ENCODE measurements around the gene CCDC134.

The CCDC134 gene

GRCh38 chr22:41800348-41801146, at the start of gene CCDC134:
Gene CCDC134 (plus strand): TSS chr22:41800679. CDS start chr22:41808891, 8,212 bp downstream.
- peak; percentile 66 for DNase-seq (ENCODE audit: low read depth in 2 of 2)

DNA sequence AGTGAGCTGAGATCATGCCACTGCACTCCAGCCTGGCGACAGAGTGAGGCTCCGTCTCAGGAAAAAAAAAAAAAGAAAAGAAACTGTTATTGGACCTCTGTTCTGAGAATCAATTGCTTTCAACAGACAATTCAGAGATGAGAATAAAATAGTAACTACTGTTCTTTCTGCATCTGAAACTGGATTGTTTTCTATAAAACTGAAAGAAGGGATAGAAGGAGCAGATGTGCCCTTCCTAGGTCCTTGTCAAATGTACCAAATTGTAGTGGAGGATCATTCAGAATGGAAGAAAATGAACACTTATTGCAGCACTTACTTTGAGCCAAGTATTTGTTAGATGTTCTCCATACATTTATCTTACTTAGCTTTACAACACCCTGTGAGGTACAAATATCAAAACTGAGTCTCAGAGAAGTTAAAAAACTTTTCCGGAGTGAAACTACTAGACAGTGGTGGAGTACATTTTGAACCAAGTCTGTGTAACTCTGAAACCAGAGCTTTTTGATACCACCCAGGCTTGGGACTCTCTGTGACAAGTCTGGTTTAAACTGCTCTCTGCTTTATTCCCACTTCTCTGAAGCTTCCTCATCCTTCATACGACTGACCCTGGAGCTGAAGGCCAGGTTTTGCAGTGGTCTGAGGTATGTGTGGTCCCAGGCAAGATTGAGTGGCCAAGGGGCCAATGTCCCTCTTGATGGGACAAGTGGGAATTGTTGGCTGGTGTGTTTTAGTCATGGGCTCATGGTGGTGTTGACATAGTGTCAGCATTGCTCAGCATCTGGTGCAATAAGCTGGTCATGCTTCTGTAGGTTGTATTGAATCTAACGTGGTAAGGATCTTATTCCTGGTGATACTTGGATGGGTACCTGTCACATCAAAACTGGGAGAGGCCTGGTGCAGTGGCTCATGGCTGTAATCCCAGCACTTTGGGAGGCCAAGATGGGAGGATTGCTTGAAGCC, 48.2 kb upstream of the CCDC134 start:
- DNase-seq (ENCODE audit: low read depth in 2 of 2) = no peak

DNA sequence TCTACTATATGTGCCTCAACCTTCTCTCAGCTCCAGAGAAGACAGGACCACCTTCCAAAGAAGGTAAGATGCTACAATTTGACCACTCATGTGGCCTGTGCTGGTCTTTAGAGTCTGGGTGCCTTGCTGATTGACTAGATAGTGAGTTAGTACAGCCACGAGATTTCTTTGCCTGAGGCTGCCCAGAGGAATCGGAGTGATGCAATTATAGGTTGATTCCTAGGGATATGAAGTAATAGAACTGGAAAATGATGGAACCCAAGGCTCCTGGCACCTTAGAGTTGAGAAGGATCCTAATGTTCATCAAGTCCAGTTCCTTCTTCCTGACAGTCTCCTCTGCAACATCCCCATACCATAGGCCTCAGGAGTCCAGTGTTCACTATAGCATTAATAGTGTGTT, 46.5 kb upstream of the CCDC134 start:
- DNase-seq (ENCODE audit: low read depth in 2 of 2) = no peak

DNA sequence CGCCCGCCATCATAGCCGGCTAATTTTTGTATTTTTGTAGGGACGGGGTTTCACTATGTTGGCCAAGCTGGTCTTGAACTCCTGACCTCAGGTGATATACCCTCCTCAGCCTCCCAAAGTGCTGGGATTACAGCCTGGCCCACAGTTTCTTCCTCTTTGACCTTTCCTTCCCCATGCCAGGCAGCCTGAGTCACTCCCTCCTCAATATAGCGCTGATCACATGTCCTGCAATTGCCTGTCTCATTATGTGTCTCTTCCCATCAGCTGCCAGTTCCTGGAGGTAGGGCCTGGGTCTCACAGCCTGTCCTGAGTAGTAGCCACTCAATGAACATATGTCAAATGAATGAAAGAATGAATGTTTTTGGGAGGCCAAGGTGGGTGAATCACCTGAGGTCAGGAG, 43.0 kb upstream of the CCDC134 start:
- no peak for DNase-seq (ENCODE audit: low read depth in 2 of 2)

- DNase-seq (ENCODE audit: low read depth in 2 of 2) = no peak
Measured at GRCh38 chr22:41758231-41758630, 42.2 kb upstream of the CCDC134 start.

- no peak for DNase-seq (ENCODE audit: low read depth in 2 of 2)
Measured at GRCh38 chr22:41762980-41763779, 37.3 kb upstream of the CCDC134 start.

GRCh38 chr22:41766476-41766875, 34.0 kb upstream of the CCDC134 start:
- no peak for DNase-seq (ENCODE audit: low read depth in 2 of 2)

- DNase-seq (ENCODE audit: low read depth in 2 of 2) = no peak
Measured at GRCh38 chr22:41768430-41768829, 32.0 kb upstream of the CCDC134 start.

DNA sequence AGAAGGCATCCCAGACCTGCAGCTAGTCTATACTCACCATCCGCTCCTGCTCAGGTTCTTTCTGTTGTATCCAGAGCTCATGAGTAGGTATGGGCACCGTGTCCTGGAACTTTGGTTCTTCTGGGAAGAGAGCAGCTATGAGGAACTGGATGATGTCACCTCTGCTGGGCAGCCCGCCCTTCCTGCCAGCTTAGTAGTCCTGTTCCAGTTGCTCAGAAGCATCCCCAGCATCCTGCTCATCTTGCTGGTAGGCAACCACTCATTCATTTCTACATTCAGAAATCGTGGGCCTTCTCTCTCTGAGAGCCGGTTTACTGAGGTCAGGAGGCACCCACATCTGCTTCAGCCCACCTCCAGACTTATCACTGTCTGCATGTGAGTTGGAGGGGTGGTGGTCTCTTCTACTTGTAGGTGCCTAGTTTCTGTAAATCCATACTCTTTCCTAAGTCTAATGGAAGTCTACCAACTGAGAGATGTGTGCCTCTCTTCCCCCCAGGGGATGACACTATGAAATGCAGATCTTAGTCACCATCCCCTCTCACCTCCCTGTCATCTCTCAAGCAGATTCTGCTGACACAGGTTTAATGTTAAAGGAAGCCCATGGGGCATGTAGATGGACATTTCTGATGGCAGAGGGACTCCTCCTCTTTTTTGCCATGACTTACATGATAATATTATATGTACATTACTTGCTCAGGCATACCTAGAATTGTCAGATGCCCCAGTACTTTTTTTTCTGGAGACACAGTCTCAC, 29.6 kb upstream of the CCDC134 start:
- DNase-seq (ENCODE audit: low read depth in 2 of 2) = no peak

DNA sequence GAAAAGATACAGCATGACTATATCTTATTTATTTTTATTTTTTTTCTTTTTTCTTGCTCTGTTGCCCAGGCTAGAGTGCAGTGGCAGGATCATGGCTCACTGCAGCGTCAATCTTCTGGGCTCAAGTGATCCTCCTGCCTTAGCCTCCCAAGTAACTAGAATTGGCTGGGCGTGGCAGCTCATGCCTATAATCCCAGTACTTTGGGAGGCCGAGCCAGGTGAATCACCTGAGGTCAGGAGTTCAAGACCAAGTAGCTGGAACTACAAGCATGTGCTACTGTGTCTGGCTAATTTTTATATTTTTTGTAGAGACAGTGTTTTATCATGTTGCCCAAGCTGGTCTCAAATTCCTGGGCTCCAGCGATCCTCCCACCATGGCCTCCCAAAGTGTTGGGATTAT, 28.3 kb upstream of the CCDC134 start:
- DNase-seq (ENCODE audit: low read depth in 2 of 2) = no peak

- no peak for DNase-seq (ENCODE audit: low read depth in 2 of 2)
Measured at GRCh38 chr22:41772645-41773044, 27.8 kb upstream of the CCDC134 start.

DNA sequence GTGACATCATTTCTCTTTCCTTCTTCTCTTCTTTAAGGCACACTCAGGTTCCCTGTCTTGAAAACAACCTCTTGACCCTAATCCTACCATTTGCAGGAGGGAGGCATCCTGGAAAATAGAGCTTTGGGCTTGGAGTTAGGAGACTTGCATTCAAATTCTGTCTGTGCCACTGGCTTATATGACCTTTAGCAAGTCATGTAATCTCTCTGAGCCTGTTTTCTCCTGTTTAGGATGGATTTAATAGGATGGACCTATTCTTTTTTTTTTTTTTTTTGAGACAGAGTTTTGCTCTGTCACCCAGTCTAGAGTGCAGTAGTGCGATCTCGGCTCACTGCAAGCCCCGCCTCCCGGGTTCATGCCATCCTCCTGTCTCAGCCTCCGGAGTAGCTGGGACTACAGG, 25.1 kb upstream of the CCDC134 start:
- no peak for DNase-seq (ENCODE audit: low read depth in 2 of 2)

DNA sequence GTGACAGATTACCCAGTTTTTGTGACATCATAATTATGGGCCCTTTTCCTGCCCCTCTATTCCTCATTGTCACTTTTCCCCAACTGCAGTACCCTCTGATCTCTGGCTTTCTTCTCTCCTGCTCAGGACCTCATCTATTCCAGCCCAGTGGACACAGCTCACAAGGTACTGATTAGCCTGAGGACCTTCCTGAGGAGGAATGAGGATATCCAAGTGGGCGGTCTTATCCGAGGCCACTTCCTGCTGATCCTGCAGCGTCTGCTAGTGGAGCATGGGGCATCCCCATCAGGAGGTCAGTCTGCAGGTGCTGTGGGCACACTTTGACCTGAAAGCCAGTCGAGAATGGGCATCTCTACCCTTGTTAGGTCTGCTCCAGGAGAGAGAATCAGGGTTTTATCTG, 24.5 kb upstream of the CCDC134 start:
- DNase-seq (ENCODE audit: low read depth in 2 of 2) = no peak

GRCh38 chr22:41776381-41776780, 24.1 kb upstream of the CCDC134 start:
- DNase-seq (ENCODE audit: low read depth in 2 of 2) = no peak

DNA sequence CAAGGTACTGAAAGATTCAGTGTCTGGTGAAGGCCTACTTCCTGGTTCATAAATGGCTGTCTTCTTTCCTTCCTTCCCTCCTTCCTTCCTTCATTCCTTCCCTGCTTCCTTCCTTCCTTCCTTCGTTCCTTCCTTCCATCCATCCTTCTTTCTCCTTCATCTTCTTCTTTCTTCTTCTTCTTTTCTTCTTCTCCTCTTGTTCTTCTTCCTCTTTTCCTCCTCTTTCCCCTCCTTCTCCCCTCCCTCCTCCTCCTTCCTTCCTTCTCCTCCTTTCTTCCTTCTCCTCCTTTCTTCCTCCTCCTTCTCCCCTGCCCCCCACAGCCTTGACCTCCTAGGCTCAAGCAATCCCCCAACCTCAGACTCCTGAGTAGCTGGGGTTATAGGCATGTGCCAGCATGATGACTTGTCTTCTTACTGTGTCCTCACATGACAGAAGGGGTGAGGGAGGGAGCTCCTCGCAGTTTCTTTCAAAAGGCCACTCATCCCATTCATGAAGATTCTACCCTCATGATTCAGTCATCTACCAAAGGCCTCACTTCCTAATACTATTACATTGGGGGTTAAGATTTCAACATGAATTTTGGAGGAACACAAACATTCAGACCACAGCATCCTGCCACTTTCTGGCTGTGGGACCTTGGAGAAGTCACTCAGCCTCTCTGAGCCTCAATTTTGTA, 22.6 kb upstream of the CCDC134 start:
- DNase-seq (ENCODE audit: low read depth in 2 of 2) = no peak

GRCh38 chr22:41779929-41780505, 20.5 kb upstream of the CCDC134 start:
- DNase-seq (ENCODE audit: low read depth in 2 of 2) = no peak

GRCh38 chr22:41780746-41781505, 19.6 kb upstream of the CCDC134 start:
- DNase-seq (ENCODE audit: low read depth in 2 of 2) = no peak

DNA sequence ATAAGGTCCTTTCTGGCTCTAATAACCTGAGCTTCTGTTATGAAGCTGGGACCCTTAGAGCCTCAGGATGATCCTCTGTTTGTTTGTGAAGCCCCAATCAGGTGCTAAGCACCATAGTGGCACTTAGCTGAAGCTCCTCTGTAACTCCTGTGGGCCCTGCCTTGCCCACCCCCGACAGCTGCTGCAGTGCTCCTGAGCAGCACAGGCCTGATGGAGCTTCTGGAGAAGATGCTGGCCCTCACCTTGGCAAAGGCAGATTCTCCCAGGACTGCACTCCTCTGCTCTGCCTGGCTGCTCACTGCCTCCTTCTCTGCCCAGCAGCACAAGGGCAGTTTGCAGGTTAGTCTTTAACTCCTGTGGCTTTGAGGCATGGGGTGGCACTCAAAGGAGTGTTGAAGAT, 19.0 kb upstream of the CCDC134 start:
- DNase-seq (ENCODE audit: low read depth in 2 of 2) = no peak

DNA sequence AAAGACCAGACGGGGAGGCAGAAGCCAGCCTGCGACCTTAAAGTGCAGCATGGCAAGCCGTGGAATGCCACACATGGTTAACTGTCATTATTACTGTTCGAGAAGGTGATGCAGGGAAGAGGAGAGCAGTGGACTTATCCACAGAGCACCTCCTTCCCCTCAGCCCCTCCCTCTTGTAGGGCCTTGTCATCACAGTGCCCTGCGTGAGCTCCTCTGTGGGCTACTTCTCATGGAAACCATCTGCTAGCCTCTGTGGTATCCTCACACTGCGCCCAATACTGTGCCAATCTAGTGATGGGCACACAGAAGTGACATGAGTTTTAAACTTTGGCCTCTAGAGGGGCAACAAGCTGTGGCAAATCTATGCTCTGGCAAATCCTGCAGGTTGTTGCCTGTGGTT, 18.2 kb upstream of the CCDC134 start:
- DNase-seq (ENCODE audit: low read depth in 2 of 2) = no peak

DNA sequence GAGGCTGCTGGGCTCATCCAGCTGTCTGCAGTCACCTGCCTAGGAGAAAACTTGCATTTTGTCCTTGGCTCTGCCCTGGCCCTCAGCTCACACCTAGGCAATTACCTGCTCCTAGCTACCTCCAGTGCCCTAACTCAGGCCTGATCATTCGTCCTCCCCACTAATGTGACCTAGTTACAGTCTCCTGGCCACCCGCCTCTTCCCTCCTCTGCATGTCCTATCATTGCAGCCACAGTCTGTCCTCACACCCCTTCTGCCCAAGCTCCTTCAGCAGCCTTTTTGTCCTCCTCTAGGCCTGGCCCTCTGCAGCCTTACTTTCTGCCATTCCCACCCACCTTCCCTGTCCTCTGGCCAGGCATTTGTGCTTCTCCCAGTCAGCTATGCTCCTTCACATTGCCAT, 17.7 kb upstream of the CCDC134 start:
- no peak for DNase-seq (ENCODE audit: low read depth in 2 of 2)
